IMR-90 (cell line): ENCODE results near the gene COTL1. TPM values are rescaled to one million over a fixed set of nuclear protein-coding genes. Genes with fewer than 3 reads are reported as not detected.
"Not testable (repeated sequence)": the region's sequence is repeated elsewhere in the genome, so short reads cannot be mapped to it uniquely, and the experiment has no call there.

Experiments used
- ATAC-seq: fragments of 200-7000 bp; cut with Tn5 transposase; 2 replicates; pipeline ENCODE4 v1.9.1; 2020; ENCODE audit warnings: low read depth, mild to moderate bottlenecking, moderate library complexity
- BruUV-seq: library from RNA; stranded (reverse); fragments of 400-500 nt; replicated peaks from 2 replicates; lab custom pipeline; 2021; lab: Mats Ljungman, UMichigan
- CTCF ChIA-PET: fragments of 300-600 bp; formaldehyde crosslinking; extraction: SDS; loops from one replicate; lab custom pipeline; 2021; ENCODE audit warnings: antibody characterized with exemption; lab: Yijun Ruan, JAX
- POLR2A ChIA-PET: fragments of 300-600 bp; sonication (Branson Sonifier 250); formaldehyde crosslinking; loops from one replicate; lab custom pipeline; 2022; ENCODE audit warnings: antibody characterized with exemption; ENCODE audit not compliant: unreplicated experiment; lab: Charles Lee
- DNase-seq: peaks from one replicate; pipeline ENCODE4 v3.0.0; 2013
- H2AFZ ChIP-seq: replicated peaks from 2 replicates; pipeline ENCODE3; 2013; ENCODE audit warnings: low read length, mild to moderate bottlenecking; ENCODE audit not compliant: poor library complexity
- H2AK5ac ChIP-seq: 2 replicates; pipeline ENCODE4 v1.6.1; 2013; ENCODE audit warnings: low read depth, low read length, inconsistent platforms
- H2AK9ac ChIP-seq: replicated peaks from 2 replicates; pipeline ENCODE3; 2013; ENCODE audit warnings: mild to moderate bottlenecking, low read depth, low read length, moderate library complexity; ENCODE audit not compliant: poor library complexity
- H2BK120ac ChIP-seq: 2 replicates; pipeline ENCODE4 v1.6.1; 2013; ENCODE audit warnings: low read depth, low read length, inconsistent platforms
- H2BK15ac ChIP-seq: 3 replicates; pipeline ENCODE4 v1.6.1; 2013; ENCODE audit warnings: low read depth, low read length, inconsistent platforms
- H2BK20ac ChIP-seq: 2 replicates; pipeline ENCODE4 v1.6.1; 2013; ENCODE audit warnings: low read depth, mild to moderate bottlenecking, inconsistent platforms, low read length, moderate library complexity
- H2BK5ac ChIP-seq: 2 replicates; pipeline ENCODE4 v1.6.1; 2013; ENCODE audit warnings: mild to moderate bottlenecking, low read depth, low read length, inconsistent platforms; ENCODE audit not compliant: poor library complexity, severe bottlenecking
- H3K14ac ChIP-seq: replicated peaks from 2 replicates; pipeline ENCODE4 v1.6.1; 2013; ENCODE audit warnings: low read depth, low read length, inconsistent platforms
- H3K18ac ChIP-seq: 2 replicates; pipeline ENCODE4 v1.6.1; 2013; ENCODE audit warnings: low read depth, low read length, control low read depth
- H3K23ac ChIP-seq: 2 replicates; pipeline ENCODE4 v1.6.1; 2013; ENCODE audit warnings: low read depth, low read length, inconsistent platforms
- H3K27ac ChIP-seq: 2 replicates; pipeline ENCODE4 v1.5.1; 2013; ENCODE audit warnings: mild to moderate bottlenecking, control low read depth, low read length; ENCODE audit not compliant: insufficient read depth
- H3K27me3 ChIP-seq: 2 replicates; pipeline ENCODE4 v1.6.1; 2013; ENCODE audit warnings: low read length; ENCODE audit not compliant: control insufficient read depth, insufficient read depth
- H3K36me3 ChIP-seq: 2 replicates; pipeline ENCODE4 v1.6.1; 2013; ENCODE audit warnings: low read length, mixed read lengths; ENCODE audit not compliant: control insufficient read depth, insufficient read depth
- H3K4ac ChIP-seq: 2 replicates; pipeline ENCODE4 v1.6.1; 2013; ENCODE audit warnings: low read depth, low read length, inconsistent platforms
- H3K4me1 ChIP-seq: 2 replicates; pipeline ENCODE4 v1.6.1; 2013; ENCODE audit warnings: low read length, mixed read lengths; ENCODE audit not compliant: control insufficient read depth, insufficient read depth
- H3K4me2 ChIP-seq: 2 replicates; pipeline ENCODE4 v1.6.1; 2013; ENCODE audit warnings: low read depth, mild to moderate bottlenecking, control low read depth, low read length, moderate library complexity
- H3K4me3 ChIP-seq: 2 replicates; pipeline ENCODE4 v1.5.1; 2013; ENCODE audit warnings: low read depth, mild to moderate bottlenecking, control low read depth, low read length, moderate library complexity; ENCODE audit not compliant: insufficient read depth
- H3K56ac ChIP-seq: 2 replicates; pipeline ENCODE4 v1.6.1; 2013; ENCODE audit warnings: low read length, inconsistent platforms; ENCODE audit not compliant: insufficient read depth; ENCODE audit errors: extremely low read depth
- H3K79me1 ChIP-seq, 2 experiments: 2 replicates each; pipeline ENCODE4 v1.6.1; 2013; ENCODE audit warnings: low read length in 2 of 2, inconsistent platforms in 1 of 2, low read depth in 1 of 2
- H3K9ac ChIP-seq: 2 replicates; pipeline ENCODE4 v1.6.1; 2013; ENCODE audit warnings: low read depth, low read length, control low read depth
- H3K9me1 ChIP-seq: 2 replicates; pipeline ENCODE4 v1.6.1; 2013; ENCODE audit warnings: low read length, inconsistent platforms; ENCODE audit not compliant: insufficient read depth
- H3K9me3 ChIP-seq: 2 replicates; pipeline ENCODE4 v1.6.1; 2013; ENCODE audit warnings: low read length; ENCODE audit not compliant: control insufficient read depth, insufficient read depth
- H4K20me1 ChIP-seq: 2 replicates; pipeline ENCODE4 v1.6.1; 2013; ENCODE audit warnings: low read length, inconsistent platforms; ENCODE audit not compliant: insufficient read depth
- H4K5ac ChIP-seq: 2 replicates; pipeline ENCODE4 v1.6.1; 2013; ENCODE audit warnings: mild to moderate bottlenecking, low read depth, low read length, control low read depth
- H4K8ac ChIP-seq, 2 experiments: 2 replicates each; pipeline ENCODE4 v1.6.1; 2013; ENCODE audit warnings: low read depth in 2 of 2, low read length in 2 of 2, control low read depth in 1 of 2, inconsistent platforms in 1 of 2
- H4K91ac ChIP-seq: 2 replicates; pipeline ENCODE4 v1.6.1; 2013; ENCODE audit warnings: low read depth, low read length, inconsistent platforms; ENCODE audit not compliant: insufficient read depth
- WGBS, 2 experiments: methylation state at CpG; one replicate each; pipeline versions ENCODE4 v1.1.5 to v1.1.7; 2013; ENCODE audit warnings: missing lambda C conversion rate in 2 of 2; ENCODE audit not compliant: insufficient read length in 1 of 2; ENCODE audit errors: extremely low coverage in 2 of 2; 5-methylcytosine and 5-hydroxymethylcytosine counted together
- dilution Hi-C: fragments of 300-500 bp; cut with HindIII; formaldehyde crosslinking; loops from one replicate; pipeline ENCODE4 v1.14.3; 2018; ENCODE audit warnings: low sequenced_read_pairs; ENCODE audit not compliant: unreplicated experiment
- in situ Hi-C: fragments of 300-500 bp; cut with MboI; formaldehyde crosslinking; loops from 3 replicates; pipeline ENCODE4 v1.14.3; 2019; ENCODE audit warnings: low sequenced_read_pairs, inconsistent platforms, mixed read lengths
- intact Hi-C: fragments of 100-400 bp; cut with micrococcal nuclease; formaldehyde crosslinking; loops from 2 replicates; pipeline ENCODE4 v1.10.0; 2022
- polyA plus RNA-seq, 3 experiments: library from polyadenylated mRNA; depleted of rRNA; stranded (reverse); fragments of >200 nt; gene quantifications; 2 replicates each; pipeline ENCODE4 v1.2.3, GENCODE V29; 2012; ENCODE audit warnings: low replicate concordance in 1 of 3
- total RNA-seq: library from RNA; depleted of rRNA; stranded (reverse); fragments of >200 nt; gene quantifications from 2 replicates; pipeline ENCODE4 v1.2.3, GENCODE V29; 2012

Gene COTL1
- total and polyA plus RNA-seq, 2 of the 4 experiments (the other 2 are of a cell fraction): 144 to 258 TPM

DNA sequence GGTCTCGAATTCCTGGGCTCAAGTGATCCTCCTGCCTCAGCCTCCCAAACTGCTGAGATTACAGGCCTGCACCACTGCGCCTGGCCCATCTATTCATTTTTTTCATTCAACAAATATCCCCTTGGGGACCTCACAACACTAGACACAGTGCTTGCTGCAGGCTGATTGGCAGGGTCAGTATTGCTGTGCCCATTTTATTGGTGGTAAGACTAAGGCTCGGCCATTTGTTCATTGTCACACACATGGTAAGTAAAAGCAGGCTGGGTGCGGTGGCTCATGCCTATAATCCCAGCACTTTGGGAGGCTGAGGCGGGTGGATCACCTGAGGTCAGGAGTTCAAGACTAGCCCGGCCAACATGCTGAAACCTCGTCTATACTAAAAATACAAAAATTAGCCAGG lies 15.0 kb upstream of the COTL1 start:
- H3K4ac ChIP-seq, H3K36me3 ChIP-seq, H3K27me3 ChIP-seq, H3K4me2 ChIP-seq, H2BK20ac ChIP-seq, H4K20me1 ChIP-seq, H3K9ac ChIP-seq, H3K4me3 ChIP-seq, CTCF ChIA-PET, H3K56ac ChIP-seq, POLR2A ChIA-PET, H3K9me3 ChIP-seq, H2AFZ ChIP-seq, H3K27ac ChIP-seq, H3K14ac ChIP-seq, DNase-seq, H4K5ac ChIP-seq, intact Hi-C loops, H3K23ac ChIP-seq, H2AK5ac ChIP-seq, H2BK5ac ChIP-seq, H3K4me1 ChIP-seq, H4K91ac ChIP-seq, H2BK15ac ChIP-seq, H3K9me1 ChIP-seq, H3K79me1 ChIP-seq, H4K8ac ChIP-seq, dilution Hi-C loops, H2AK9ac ChIP-seq, H2BK120ac ChIP-seq, BruUV-seq, ATAC-seq, H3K18ac ChIP-seq: not testable (repeated sequence)
- in situ Hi-C loops: loop anchor here (25.0 kb wide), 2 partner anchors 329 to 346 kb away; partner anchors contain the start of gene WFDC1
- WGBS, 2 experiments: 80% methylated on average over 1 of the region's 7 CpGs; no CpG with 5 or more reads in 1 of the 2 experiments
